ENCODE results near the gene XRCC4.

GRCh38 chr5:83331842-83332241, 254.5 kb downstream of the XRCC4 start:
- TF ChIP-seq POLR2A (IDR thresholded peaks at IDR 0.05; ENCODE audit: insufficient read depth in 1 of 2, low read depth in 2 of 2, low read length in 2 of 2) (no peak), CREB1 (IDR thresholded peaks at IDR 0.05) (no peak), CREB1 (CRISPR knock-in tag; IDR thresholded peaks at IDR 0.05) (no peak), STAG1 (CRISPR knock-in tag; IDR thresholded peaks at IDR 0.05) (no peak), MYC (CRISPR knock-in tag; IDR thresholded peaks at IDR 0.05; ENCODE audit: borderline replicate concordance) (no peak), MAFF (IDR thresholded peaks at IDR 0.05; ENCODE audit: low read depth, low read length) (no peak)
- TF ChIP-seq, protein P1, sequence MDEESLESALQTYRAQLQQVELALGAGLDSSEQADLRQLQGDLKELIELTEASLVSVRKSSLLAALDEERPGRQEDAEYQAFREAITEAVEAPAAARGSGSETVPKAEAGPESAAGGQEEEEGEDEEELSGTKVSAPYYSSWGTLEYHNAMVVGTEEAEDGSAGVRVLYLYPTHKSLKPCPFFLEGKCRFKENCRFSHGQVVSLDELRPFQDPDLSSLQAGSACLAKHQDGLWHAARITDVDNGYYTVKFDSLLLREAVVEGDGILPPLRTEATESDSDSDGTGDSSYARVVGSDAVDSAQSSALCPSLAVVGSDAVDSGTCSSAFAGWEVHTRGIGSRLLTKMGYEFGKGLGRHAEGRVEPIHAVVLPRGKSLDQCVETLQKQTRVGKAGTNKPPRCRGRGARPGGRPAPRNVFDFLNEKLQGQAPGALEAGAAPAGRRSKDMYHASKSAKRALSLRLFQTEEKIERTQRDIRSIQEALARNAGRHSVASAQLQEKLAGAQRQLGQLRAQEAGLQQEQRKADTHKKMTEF (CRISPR knock-in tag; IDR thresholded peaks at IDR 0.05), result no peak
